Endodermal cell (in vitro differentiated cells): Measurements from ENCODE around the gene VPS37C. TPM values are rescaled to one million over a fixed set of nuclear protein-coding genes. Genes with fewer than 3 reads are reported as not detected.

Experiments
- DNase-seq: peaks from one replicate; pipeline ENCODE4 v3.0.0-alpha.2; 2017
- H3K27ac ChIP-seq: 2 replicates; pipeline ENCODE4 v1.5.1; 2013; ENCODE audit warnings: mild to moderate bottlenecking, low read depth, low read length, moderate library complexity
- H3K27me3 ChIP-seq: 2 replicates; pipeline ENCODE4 v1.6.1; 2013; ENCODE audit warnings: mild to moderate bottlenecking, low read length, moderate library complexity; ENCODE audit not compliant: insufficient read depth, control insufficient read depth, poor library complexity, severe bottlenecking
- H3K36me3 ChIP-seq: 2 replicates; pipeline ENCODE4 v1.7.0; 2013; ENCODE audit warnings: mild to moderate bottlenecking, low read length, moderate library complexity; ENCODE audit not compliant: control insufficient read depth, insufficient read depth
- H3K4me1 ChIP-seq: one replicate; pipeline ENCODE4 v1.7.0; 2013; ENCODE audit warnings: low read length; ENCODE audit not compliant: control insufficient read depth, insufficient read depth
- H3K4me3 ChIP-seq: 2 replicates; pipeline ENCODE4 v1.5.1; 2013; ENCODE audit warnings: mild to moderate bottlenecking, low read length, moderate library complexity
- H3K9ac ChIP-seq: 2 replicates; pipeline ENCODE4 v1.6.1; 2013; ENCODE audit warnings: mild to moderate bottlenecking, low read length, moderate library complexity; ENCODE audit not compliant: poor library complexity, severe bottlenecking; ENCODE audit errors: extremely low read depth
- H3K9me3 ChIP-seq: 2 replicates; pipeline ENCODE4 v1.6.1; 2013; ENCODE audit warnings: mild to moderate bottlenecking, low read length, moderate library complexity; ENCODE audit not compliant: control insufficient read depth
- H3K27ac Mint-ChIP-seq: 2 replicates; pipeline ENCODE4 v1.8.0; 2020; ENCODE audit warnings: mixed read lengths
- H3K27me3 Mint-ChIP-seq: 2 replicates; pipeline ENCODE4 v1.8.0; 2021; ENCODE audit warnings: mild to moderate bottlenecking, mixed read lengths; ENCODE audit not compliant: insufficient read depth
- H3K36me3 Mint-ChIP-seq: 2 replicates; pipeline ENCODE4 v1.8.0; 2020; ENCODE audit warnings: low read depth, mixed read lengths
- H3K4me1 Mint-ChIP-seq: 2 replicates; pipeline ENCODE4 v1.8.0; 2020; ENCODE audit warnings: mixed read lengths
- H3K4me3 Mint-ChIP-seq: 2 replicates; pipeline ENCODE4 v1.8.0; 2020; ENCODE audit warnings: mild to moderate bottlenecking, moderate library complexity, mixed read lengths
- H3K9me3 Mint-ChIP-seq: 2 replicates; pipeline ENCODE4 v1.8.0; 2020; ENCODE audit warnings: mild to moderate bottlenecking, mixed read lengths
- CTCF ChIP-seq: fragments of 200-600 bp; sonication (generic); conservative IDR thresholded peaks from 2 replicates; pipeline ENCODE4 v1.5.0; 2021; ENCODE audit warnings: antibody characterized with exemption, mild to moderate bottlenecking
- WGBS, 2 experiments: methylation state at CpG; one replicate each; pipeline versions ENCODE4 v1.1.5 to v1.1.7; 2013; ENCODE audit warnings: missing lambda C conversion rate in 2 of 2, mixed read lengths in 1 of 2; ENCODE audit not compliant: insufficient coverage in 1 of 2, insufficient read length in 1 of 2; 5-methylcytosine and 5-hydroxymethylcytosine counted together
- total RNA-seq, 2 donors: library from RNA; stranded (reverse); fragmentation: NEBNext Ultra II Directional in 1 of 2; extraction: Animal tissue kit (Norgen Biotek cat#: 25700) in 1 of 2; gene quantifications; 2 replicates in 1 of 2; 3 replicates in 1 of 2; pipeline ENCODE4 v1.2.1, GENCODE V29; 2021

The VPS37C gene
- total RNA-seq, 2 donors from 2014 or later: 23.9 to 26.7 TPM

- peaks cover 10% of the 10 kb centered on the region for H3K27me3 Mint-ChIP-seq
- 88 to 91% methylated on average over 3 to 12 of the region's 12 CpGs for WGBS, 2 experiments
- H3K9me3 Mint-ChIP-seq: peaks cover 4% of the 10 kb centered on the region
Observed at GRCh38 chr11:61194169-61194671, 33.0 kb upstream of the VPS37C start.

DNA sequence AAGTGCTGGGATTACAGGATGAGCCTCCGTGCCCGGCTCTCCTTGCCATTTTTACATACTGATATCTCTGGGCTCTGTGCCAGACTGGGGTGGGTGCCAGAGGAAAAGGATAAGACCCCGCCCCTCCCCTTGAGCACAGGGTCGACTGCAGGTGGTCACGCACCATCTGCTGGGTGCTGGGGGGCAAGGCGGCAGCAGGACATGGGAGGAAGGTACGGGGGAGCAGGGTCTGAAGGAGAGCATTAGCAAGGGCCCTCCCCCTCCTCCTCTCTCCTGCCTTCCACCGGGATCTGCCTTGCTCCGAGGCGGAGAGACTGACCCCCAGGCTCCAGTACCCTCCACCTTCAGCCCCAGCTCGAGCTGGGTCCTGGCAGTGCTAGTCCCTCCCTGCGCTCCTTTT is 32.4 kb upstream of the VPS37C start:
- Histone ChIP-seq H3K36me3 (no peaks in the 10 kb centered on the region), H3K27me3 (no peaks in the 10 kb centered on the region), H3K9ac (no peak overlapping the region), H3K27ac (no peak overlapping the region), H3K9me3 (peaks cover 16% of the 10 kb centered on the region), H3K4me3 (no peak overlapping the region), H3K4me1 (no peaks in the 10 kb centered on the region)
- Mint-ChIP-seq H3K36me3 (no peaks in the 10 kb centered on the region), H3K4me1 (no peaks in the 10 kb centered on the region), H3K9me3 (no peaks in the 10 kb centered on the region), H3K27ac (no peak overlapping the region), H3K4me3 (no peak overlapping the region), H3K27me3 (peaks cover 7% of the 10 kb centered on the region)
- no peak for TF ChIP-seq CTCF
- WGBS, 2 experiments: 78 to 80% methylated on average over 6 to 12 of the region's 12 CpGs
- DNase-seq: peak; percentile 54

More at GRCh38 chr11:61194169-61194671, 33.0 kb upstream of the VPS37C start:
- H3K9me3 ChIP-seq: peaks cover 19% of the 10 kb centered on the region
- Mint-ChIP-seq H3K36me3 (no peaks in the 10 kb centered on the region), H3K4me1 (no peaks in the 10 kb centered on the region), H3K4me3 (no peak overlapping the region), H3K27ac (no peak overlapping the region)
- no peak overlapping the region for H3K27ac ChIP-seq
- no peak overlapping the region for H3K4me3 ChIP-seq
- no peaks in the 10 kb centered on the region for H3K4me1 ChIP-seq
- no peaks in the 10 kb centered on the region for H3K36me3 ChIP-seq
- DNase-seq: peak; percentile 57
- no peaks in the 10 kb centered on the region for H3K27me3 ChIP-seq
- no peak for TF ChIP-seq CTCF
- H3K9ac ChIP-seq: no peak overlapping the region

DNA sequence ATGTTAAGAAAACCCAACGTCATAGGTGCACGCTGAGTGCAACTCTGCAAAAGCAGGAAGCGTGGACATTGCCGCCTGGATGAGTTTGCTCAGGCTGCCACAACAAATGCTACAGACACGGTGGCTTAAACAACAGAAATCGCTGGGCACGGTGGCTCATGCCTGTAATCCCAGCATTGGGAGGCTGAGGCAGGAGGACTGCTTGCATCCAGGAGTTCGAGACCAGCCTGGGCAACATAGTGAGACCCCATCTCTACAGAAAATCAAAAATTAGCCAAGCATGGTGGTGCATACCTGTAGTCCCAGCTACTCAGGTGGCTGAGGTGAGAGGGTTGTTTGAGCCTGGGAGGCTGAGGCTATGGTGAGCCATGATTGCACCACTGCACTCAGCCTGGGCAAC is 28.7 kb upstream of the VPS37C start:
- no peaks in the 10 kb centered on the region for H3K27me3 ChIP-seq
- H3K27ac ChIP-seq: no peak overlapping the region
- no peak overlapping the region for H3K4me3 ChIP-seq
- H3K4me3 Mint-ChIP-seq: no peak overlapping the region
- H3K36me3 ChIP-seq: no peaks in the 10 kb centered on the region
- H3K4me1 ChIP-seq: no peaks in the 10 kb centered on the region
- DNase-seq: no peak
- 91 to 94% methylated on average over 7 to 8 of the region's 8 CpGs for WGBS, 2 experiments
- peaks cover 4% of the 10 kb centered on the region for H3K27me3 Mint-ChIP-seq
- no peaks in the 10 kb centered on the region for H3K36me3 Mint-ChIP-seq
- peaks cover 16% of the 10 kb centered on the region for H3K9me3 ChIP-seq
- H3K9ac ChIP-seq: no peak overlapping the region
- no peak overlapping the region for H3K27ac Mint-ChIP-seq
- TF ChIP-seq CTCF: no peak
- H3K4me1 Mint-ChIP-seq: peaks cover 2% of the 10 kb centered on the region
- H3K9me3 Mint-ChIP-seq: no peaks in the 10 kb centered on the region
